Activated naive CD8-positive, alpha-beta T cell treated with anti-CD3 and anti-CD28 coated beads, Interleukin-2, amount 50 U/mL, for 24 hours (primary cell): ENCODE results near the gene LRRC3B.

Experiments used
- ATAC-seq: fragments of 150-1000 bp; cut with Tn5 transposase; one replicate; pipeline ENCODE4 v1.10.0; 2021
- DNase-seq: peaks from one replicate; pipeline ENCODE4 v3.0.0; 2021
- H3K27ac Mint-ChIP-seq: one replicate; pipeline ENCODE4 v1.8.0; 2021; ENCODE audit warnings: mild to moderate bottlenecking, mixed read lengths
- H3K27me3 Mint-ChIP-seq: one replicate; pipeline ENCODE4 v1.8.0; 2021; ENCODE audit warnings: mixed read lengths
- H3K36me3 Mint-ChIP-seq: one replicate; pipeline ENCODE4 v1.8.0; 2021; ENCODE audit warnings: low read depth, mixed read lengths
- H3K4me1 Mint-ChIP-seq: one replicate; pipeline ENCODE4 v1.8.0; 2021; ENCODE audit warnings: mixed read lengths
- H3K4me3 Mint-ChIP-seq: one replicate; pipeline ENCODE4 v1.8.0; 2021; ENCODE audit warnings: mild to moderate bottlenecking, moderate library complexity, mixed read lengths
- H3K9me3 Mint-ChIP-seq: one replicate; pipeline ENCODE4 v1.8.0; 2021; ENCODE audit warnings: mixed read lengths

Gene LRRC3B

DNA sequence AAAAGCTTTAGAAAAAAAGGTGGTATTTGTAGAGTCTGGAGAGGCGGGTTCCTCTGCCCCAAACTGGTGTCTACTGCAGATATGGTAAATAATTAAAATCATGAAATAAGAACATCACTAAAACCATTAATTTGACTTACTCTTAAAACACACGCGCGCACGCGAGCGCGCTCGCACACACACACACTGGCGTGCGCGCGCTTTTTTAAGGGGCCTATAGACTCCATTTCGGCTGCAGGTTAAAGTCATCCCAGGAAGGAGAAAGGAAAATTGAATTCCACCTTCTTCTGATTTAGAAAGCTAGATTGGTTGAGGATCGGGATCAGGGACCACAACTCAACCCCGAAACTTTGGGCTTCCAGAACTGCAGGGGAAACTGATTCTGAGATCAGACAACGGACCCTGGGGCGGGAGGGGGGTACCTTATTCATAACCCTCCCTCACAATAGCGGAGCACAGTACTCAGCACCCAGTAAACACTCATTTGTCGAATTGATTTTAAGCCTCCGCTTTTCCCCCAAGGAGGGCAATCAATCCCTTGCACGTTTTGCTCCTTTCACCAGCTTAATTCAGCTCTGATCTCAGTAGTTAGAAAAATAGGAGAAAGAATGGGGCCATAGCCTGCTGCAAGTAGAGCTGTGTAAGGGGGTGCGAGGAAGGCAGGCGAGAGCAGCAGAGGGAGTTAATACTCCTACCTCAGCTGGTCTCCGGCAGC is 509 bp upstream of the LRRC3B start:
- peaks cover 41% of the 10 kb centered on the region for H3K27me3 Mint-ChIP-seq
- DNase-seq (no peak), ATAC-seq (no peak)
- no peaks in the 10 kb centered on the region for H3K4me1 Mint-ChIP-seq
- H3K9me3 Mint-ChIP-seq = no peaks in the 10 kb centered on the region
- H3K27ac Mint-ChIP-seq = no peak overlapping the region
- H3K36me3 Mint-ChIP-seq = no peaks in the 10 kb centered on the region
- H3K4me3 Mint-ChIP-seq = no peak overlapping the region

- Mint-ChIP-seq H3K27ac (no peak overlapping the region), H3K9me3 (no peaks in the 10 kb centered on the region), H3K27me3 (peaks cover 41% of the 10 kb centered on the region), H3K36me3 (no peaks in the 10 kb centered on the region), H3K4me1 (no peaks in the 10 kb centered on the region), H3K4me3 (no peak overlapping the region)
- DNase-seq = no peak
- no peak for ATAC-seq
Measured at GRCh38 chr3:26623419-26624208, 1.0 kb downstream of the LRRC3B start.

- no peaks in the 10 kb centered on the region for H3K36me3 Mint-ChIP-seq
- H3K27me3 Mint-ChIP-seq = peaks cover 41% of the 10 kb centered on the region
- ATAC-seq (no peak), DNase-seq (no peak)
- no peaks in the 10 kb centered on the region for H3K4me1 Mint-ChIP-seq
- no peaks in the 10 kb centered on the region for H3K9me3 Mint-ChIP-seq
- no peak overlapping the region for H3K4me3 Mint-ChIP-seq
- H3K27ac Mint-ChIP-seq = no peak overlapping the region
Measured at GRCh38 chr3:26624209-26624765, 1.7 kb downstream of the LRRC3B start.

DNA sequence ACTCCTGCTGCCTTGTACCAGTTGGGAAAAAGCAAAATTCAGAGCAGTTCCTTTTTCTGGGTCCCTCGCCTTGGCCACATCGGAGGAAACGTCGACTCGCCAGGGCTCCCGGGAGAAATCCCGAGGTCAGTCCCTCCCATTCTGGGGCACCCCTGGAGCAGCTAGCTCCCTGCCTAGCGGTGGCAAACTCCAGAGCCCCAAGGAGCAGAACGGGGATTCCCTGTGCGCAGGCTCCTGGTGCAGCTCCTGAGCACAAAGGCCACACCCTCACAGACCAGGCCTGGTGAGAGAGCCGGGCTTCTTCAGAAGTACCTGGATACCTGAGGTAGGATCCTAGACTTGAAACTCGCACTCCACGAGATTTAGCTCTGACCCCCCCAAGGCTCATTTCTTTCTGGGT is 2.6 kb downstream of the LRRC3B start:
- Mint-ChIP-seq H3K4me3 (no peak overlapping the region), H3K27ac (no peak overlapping the region)
- no peak for DNase-seq

GRCh38 chr3:26627080-26627479 is 4.5 kb downstream of the LRRC3B start:
- H3K27ac Mint-ChIP-seq = no peak overlapping the region
- no peaks in the 10 kb centered on the region for H3K36me3 Mint-ChIP-seq
- H3K4me1 Mint-ChIP-seq = no peaks in the 10 kb centered on the region
- no peaks in the 10 kb centered on the region for H3K9me3 Mint-ChIP-seq
- ATAC-seq (no peak), DNase-seq (no peak)
- H3K4me3 Mint-ChIP-seq = no peak overlapping the region
- H3K27me3 Mint-ChIP-seq = peaks cover 29% of the 10 kb centered on the region

More for the DNA sequence above, 2.6 kb downstream of the LRRC3B start:
- Mint-ChIP-seq H3K9me3 (no peaks in the 10 kb centered on the region), H3K36me3 (no peaks in the 10 kb centered on the region), H3K27me3 (peaks cover 41% of the 10 kb centered on the region), H3K4me1 (no peaks in the 10 kb centered on the region)
- no peak for ATAC-seq

DNA sequence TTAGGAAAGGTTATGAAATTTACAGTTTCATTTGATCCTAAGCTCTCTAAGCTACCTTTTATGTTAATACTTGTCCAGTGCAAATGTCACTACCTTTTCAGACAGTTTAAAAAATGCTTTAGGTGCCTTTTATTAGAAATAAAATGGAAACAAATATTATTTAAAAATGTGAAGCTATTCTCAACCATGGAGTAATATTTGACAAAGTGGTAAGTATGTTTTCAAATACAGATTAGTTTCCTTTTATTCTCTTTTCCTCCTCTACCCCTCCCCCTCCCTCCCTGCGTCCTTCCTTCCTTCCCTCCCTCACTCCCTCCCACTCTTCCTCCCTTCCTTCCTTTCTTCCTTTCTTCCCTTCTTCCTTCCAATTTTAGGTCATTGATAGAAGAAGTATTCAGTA is 6.3 kb downstream of the LRRC3B start:
- no peak for ATAC-seq
- peaks cover 13% of the 10 kb centered on the region for H3K27me3 Mint-ChIP-seq
- H3K4me3 Mint-ChIP-seq = no peak overlapping the region
- H3K36me3 Mint-ChIP-seq = no peaks in the 10 kb centered on the region
- no peak for DNase-seq
- H3K9me3 Mint-ChIP-seq = no peaks in the 10 kb centered on the region
- H3K27ac Mint-ChIP-seq = no peak overlapping the region
- H3K4me1 Mint-ChIP-seq = no peaks in the 10 kb centered on the region

DNA sequence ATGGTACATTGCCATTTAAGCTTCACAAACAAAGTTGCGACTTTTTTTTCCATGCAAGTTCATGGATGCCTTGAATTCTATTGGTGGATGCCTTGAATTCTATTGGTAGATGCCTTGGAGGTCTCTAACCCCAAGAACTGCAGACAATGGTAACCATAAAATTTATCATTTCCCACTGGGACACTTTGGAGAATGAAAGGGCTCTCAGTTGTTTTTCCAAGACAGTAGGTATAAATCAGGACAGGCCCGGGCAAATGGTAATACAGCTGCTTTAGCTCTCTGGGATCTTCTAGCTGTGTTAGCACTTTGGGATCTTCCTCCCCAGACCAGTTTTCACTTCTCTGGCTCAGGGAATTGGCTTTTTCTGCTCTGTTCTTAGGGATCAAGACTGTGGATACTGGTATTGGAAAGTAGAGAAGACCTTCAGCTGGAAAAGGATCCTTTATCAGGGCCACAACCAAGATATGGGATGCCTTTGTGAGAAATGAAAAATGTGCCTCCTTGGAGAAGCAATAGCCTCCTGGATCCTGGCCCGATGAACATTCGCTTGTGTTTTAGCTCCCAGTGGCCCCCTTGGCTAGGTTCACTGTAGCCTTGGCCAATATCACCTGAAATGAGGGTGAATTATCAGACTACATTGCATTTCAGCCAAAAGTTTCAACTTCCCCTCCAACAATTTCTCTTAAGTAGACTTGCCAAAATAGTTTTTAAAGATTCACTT is 8.3 kb downstream of the LRRC3B start:
- no peak overlapping the region for H3K27ac Mint-ChIP-seq
- H3K4me1 Mint-ChIP-seq = no peaks in the 10 kb centered on the region
- DNase-seq (no peak), ATAC-seq (no peak)
- H3K9me3 Mint-ChIP-seq = no peaks in the 10 kb centered on the region
- H3K4me3 Mint-ChIP-seq = no peak overlapping the region
- no peaks in the 10 kb centered on the region for H3K36me3 Mint-ChIP-seq
- no peaks in the 10 kb centered on the region for H3K27me3 Mint-ChIP-seq

GRCh38 chr3:26631390-26631738 is 8.8 kb downstream of the LRRC3B start:
- DNase-seq (no peak), ATAC-seq (no peak)
- no peaks in the 10 kb centered on the region for H3K36me3 Mint-ChIP-seq
- no peak overlapping the region for H3K27ac Mint-ChIP-seq
- no peaks in the 10 kb centered on the region for H3K9me3 Mint-ChIP-seq
- H3K4me1 Mint-ChIP-seq = no peaks in the 10 kb centered on the region
- no peaks in the 10 kb centered on the region for H3K27me3 Mint-ChIP-seq
- H3K4me3 Mint-ChIP-seq = no peak overlapping the region

- Mint-ChIP-seq H3K4me3 (no peak overlapping the region), H3K9me3 (no peaks in the 10 kb centered on the region), H3K36me3 (no peaks in the 10 kb centered on the region), H3K27ac (no peak overlapping the region), H3K27me3 (no peaks in the 10 kb centered on the region), H3K4me1 (no peaks in the 10 kb centered on the region)
- ATAC-seq = no peak
- no peak for DNase-seq
Measured at GRCh38 chr3:26634601-26635000, 12.0 kb downstream of the LRRC3B start.

DNA sequence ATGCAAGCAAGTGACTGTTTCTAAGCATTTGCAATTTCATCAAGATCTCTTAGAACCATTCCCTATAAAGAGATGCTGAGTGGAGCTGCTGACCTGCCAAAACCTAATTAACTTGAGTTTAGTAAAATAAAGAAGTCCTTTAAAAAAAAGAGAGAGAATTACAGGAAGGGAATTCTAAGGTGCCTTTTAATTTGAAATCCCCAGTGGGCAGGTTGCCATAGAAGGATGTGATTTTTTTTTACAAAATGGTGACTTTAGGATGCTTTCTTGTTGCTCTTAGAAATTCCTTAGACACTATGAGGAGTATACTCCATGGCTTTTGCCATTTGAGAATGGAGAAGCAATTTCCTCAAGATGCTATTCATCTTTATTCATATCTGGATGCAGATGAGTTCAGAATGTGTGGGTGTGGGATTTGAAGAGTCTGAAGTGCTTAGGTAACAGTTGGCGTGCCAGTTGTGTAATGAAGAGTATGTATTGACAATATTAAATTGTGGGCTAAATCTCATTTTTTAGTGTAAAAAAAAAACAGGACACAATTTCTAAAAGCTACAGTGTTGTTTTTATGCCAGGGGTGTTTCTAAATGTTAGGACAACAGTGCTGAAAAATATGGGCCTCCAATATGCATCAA is 13.6 kb downstream of the LRRC3B start:
- ATAC-seq = no peak
- H3K36me3 Mint-ChIP-seq = no peaks in the 10 kb centered on the region
- H3K4me1 Mint-ChIP-seq = no peaks in the 10 kb centered on the region
- no peak overlapping the region for H3K27ac Mint-ChIP-seq
- no peaks in the 10 kb centered on the region for H3K9me3 Mint-ChIP-seq
- H3K4me3 Mint-ChIP-seq = no peak overlapping the region
- no peaks in the 10 kb centered on the region for H3K27me3 Mint-ChIP-seq
- no peak for DNase-seq

DNA sequence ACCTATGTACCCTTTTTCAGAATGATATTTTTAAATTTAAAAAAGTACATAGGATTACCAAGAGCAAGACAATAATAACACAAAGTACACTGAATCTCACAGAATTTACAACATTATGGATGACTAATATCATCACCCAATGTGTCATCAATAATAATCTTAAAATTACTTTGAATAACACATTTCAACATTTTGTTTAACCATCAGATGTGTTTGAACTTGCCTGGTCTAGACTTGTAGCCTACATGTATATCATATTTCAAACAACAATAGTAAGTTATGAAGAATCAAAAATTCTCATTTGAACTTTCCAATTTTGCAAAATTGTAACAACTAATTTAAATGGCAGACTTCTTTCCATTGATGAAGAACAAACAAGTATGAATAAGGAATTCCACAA is 15.1 kb downstream of the LRRC3B start:
- no peak for ATAC-seq
- DNase-seq = no peak
- Mint-ChIP-seq H3K4me3 (no peak overlapping the region), H3K36me3 (no peaks in the 10 kb centered on the region), H3K4me1 (no peaks in the 10 kb centered on the region), H3K9me3 (no peaks in the 10 kb centered on the region), H3K27me3 (no peaks in the 10 kb centered on the region), H3K27ac (no peak overlapping the region)

DNA sequence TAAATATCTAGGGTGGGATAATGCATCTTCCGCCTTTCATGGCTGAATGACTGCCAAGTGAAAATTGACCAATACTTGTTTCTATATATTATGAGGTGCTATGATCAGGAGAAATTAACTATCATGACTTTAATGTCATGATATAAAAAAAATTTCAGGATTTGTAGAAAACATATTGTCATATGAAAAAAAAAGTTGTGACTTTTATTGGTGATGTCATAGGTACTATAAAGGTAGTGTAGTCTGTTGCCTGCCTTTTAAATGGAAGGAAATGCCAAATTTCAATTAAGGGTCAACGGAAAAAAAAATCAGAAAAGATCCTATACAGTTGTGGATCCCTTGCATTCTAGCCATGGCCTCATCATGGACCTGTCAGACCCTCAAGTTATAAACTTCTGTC is 15.5 kb downstream of the LRRC3B start:
- ATAC-seq = no peak
- no peak overlapping the region for H3K27ac Mint-ChIP-seq
- no peak for DNase-seq
- H3K4me3 Mint-ChIP-seq = no peak overlapping the region
- no peaks in the 10 kb centered on the region for H3K27me3 Mint-ChIP-seq
- H3K4me1 Mint-ChIP-seq = no peaks in the 10 kb centered on the region
- H3K9me3 Mint-ChIP-seq = no peaks in the 10 kb centered on the region
- no peaks in the 10 kb centered on the region for H3K36me3 Mint-ChIP-seq

GRCh38 chr3:26639339-26639738 is 16.8 kb downstream of the LRRC3B start:
- H3K9me3 Mint-ChIP-seq = no peaks in the 10 kb centered on the region
- no peak for ATAC-seq
- no peaks in the 10 kb centered on the region for H3K4me1 Mint-ChIP-seq
- no peaks in the 10 kb centered on the region for H3K36me3 Mint-ChIP-seq
- no peak overlapping the region for H3K4me3 Mint-ChIP-seq
- H3K27me3 Mint-ChIP-seq = no peaks in the 10 kb centered on the region
- DNase-seq = no peak
- no peak overlapping the region for H3K27ac Mint-ChIP-seq

DNA sequence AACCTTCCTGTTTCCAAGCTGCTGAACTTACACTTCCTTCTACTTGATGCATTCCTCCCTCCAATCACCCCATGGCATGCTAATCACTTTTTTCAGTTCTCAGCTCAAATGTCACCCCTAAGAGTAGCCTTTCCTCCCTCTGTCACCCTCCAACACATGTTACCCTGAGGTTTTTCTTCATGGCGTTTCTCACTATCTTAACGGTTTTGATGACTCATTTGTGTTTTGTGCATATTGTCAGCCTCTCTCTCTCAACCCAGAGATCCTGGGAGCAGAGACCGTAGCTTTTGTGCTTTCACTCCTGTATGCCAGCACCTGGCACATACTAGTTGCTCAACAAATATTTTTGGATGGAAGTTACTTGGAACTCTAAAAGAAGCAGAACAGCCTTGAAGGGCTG is 24.5 kb downstream of the LRRC3B start:
- Mint-ChIP-seq H3K27ac (no peak overlapping the region), H3K4me1 (no peaks in the 10 kb centered on the region), H3K27me3 (no peaks in the 10 kb centered on the region), H3K4me3 (no peak overlapping the region), H3K36me3 (no peaks in the 10 kb centered on the region), H3K9me3 (no peaks in the 10 kb centered on the region)
- ATAC-seq = no peak
- DNase-seq = no peak
